Neutrophil (primary cell): ENCODE data around the gene YBEY.

ENCODE experiments used
- H3K27ac ChIP-seq: fragments of 200-600 bp; sonication (generic); 2 replicates; pipeline ENCODE4 v1.5.1; 2016; ENCODE audit warnings: mild to moderate bottlenecking, moderate library complexity
- H3K27me3 ChIP-seq: fragments of 200-600 bp; sonication (generic); 2 replicates; pipeline ENCODE4 v1.6.0; 2016; ENCODE audit warnings: mild to moderate bottlenecking
- H3K36me3 ChIP-seq: fragments of 200-600 bp; sonication (generic); 2 replicates; pipeline ENCODE4 v1.5.1; 2017
- H3K4me1 ChIP-seq, 2 experiments: fragments of 200-600 bp in 1 of 2; sonication (generic) in 1 of 2; 1 replicate in 1 of 2; 2 replicates in 1 of 2; pipeline versions ENCODE4 v1.5.1 to v1.6.1; 2013 to 2016; ENCODE audit warnings: low read depth in 1 of 2, low read length in 1 of 2, mild to moderate bottlenecking in 1 of 2, moderate library complexity in 1 of 2; ENCODE audit not compliant: control insufficient read depth in 1 of 2, insufficient read depth in 1 of 2
- H3K4me3 ChIP-seq, 2 experiments: fragments of 200-600 bp in 1 of 2; sonication (generic) in 1 of 2; 1 replicate in 1 of 2; 2 replicates in 1 of 2; pipeline ENCODE4 v1.5.1; 2013 to 2016; ENCODE audit warnings: low read depth in 1 of 2, low read length in 1 of 2, mild to moderate bottlenecking in 1 of 2, moderate library complexity in 1 of 2
- H3K9me3 ChIP-seq: fragments of 200-600 bp; sonication (generic); 2 replicates; pipeline ENCODE4 v1.5.1; 2016
- TF ChIP-seq, protein P1 (sequence below): fragments of 200-600 bp; sonication (generic); IDR thresholded peaks from 2 replicates; pipeline ENCODE4 v1.5.1; 2016; ENCODE audit warnings: antibody characterized with exemption

Gene YBEY

DNA sequence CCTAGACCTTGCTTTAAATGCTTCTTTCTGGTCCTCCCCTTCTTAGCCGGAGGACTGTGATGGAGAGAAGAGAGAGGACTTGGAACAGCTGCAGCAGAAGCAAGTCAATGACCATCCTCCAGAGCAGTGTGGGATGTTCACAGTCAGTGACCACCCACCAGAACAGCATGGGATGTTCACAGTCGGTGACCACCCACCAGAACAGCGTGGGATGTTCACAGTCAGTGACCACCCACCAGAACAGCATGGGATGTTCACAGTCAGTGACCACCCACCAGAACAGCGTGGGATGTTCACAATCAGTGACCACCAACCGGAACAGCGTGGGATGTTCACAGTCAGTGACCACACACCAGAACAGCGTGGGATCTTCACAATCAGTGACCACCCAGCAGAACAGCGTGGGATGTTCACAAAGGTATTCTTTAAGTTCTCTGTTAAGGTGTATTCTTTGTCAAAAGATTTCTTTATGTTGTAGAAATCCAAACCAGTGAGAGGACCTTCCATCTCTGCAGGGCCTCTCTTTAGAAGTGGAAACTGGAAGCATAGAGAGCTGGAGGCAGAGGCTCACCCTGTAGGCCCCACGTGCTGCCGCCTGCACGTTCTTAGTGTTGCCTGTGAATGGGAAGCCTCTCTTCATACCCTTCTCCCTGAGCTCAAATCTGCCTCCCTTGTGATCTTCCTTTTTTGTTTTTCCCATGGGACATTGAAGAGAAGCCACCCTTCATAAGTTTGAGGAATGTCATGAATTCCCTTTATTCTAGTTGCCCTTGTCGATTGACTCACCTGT is 48.4 kb downstream of the YBEY start:
- no peak overlapping the region for H3K27ac ChIP-seq
- H3K36me3 ChIP-seq: peaks cover 54% of the 10 kb centered on the region
- no peaks in the 10 kb centered on the region for H3K4me1 ChIP-seq
- TF ChIP-seq, protein P1, sequence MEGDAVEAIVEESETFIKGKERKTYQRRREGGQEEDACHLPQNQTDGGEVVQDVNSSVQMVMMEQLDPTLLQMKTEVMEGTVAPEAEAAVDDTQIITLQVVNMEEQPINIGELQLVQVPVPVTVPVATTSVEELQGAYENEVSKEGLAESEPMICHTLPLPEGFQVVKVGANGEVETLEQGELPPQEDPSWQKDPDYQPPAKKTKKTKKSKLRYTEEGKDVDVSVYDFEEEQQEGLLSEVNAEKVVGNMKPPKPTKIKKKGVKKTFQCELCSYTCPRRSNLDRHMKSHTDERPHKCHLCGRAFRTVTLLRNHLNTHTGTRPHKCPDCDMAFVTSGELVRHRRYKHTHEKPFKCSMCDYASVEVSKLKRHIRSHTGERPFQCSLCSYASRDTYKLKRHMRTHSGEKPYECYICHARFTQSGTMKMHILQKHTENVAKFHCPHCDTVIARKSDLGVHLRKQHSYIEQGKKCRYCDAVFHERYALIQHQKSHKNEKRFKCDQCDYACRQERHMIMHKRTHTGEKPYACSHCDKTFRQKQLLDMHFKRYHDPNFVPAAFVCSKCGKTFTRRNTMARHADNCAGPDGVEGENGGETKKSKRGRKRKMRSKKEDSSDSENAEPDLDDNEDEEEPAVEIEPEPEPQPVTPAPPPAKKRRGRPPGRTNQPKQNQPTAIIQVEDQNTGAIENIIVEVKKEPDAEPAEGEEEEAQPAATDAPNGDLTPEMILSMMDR: no peak
- no peak overlapping the region for H3K4me3 ChIP-seq
- H3K9me3 ChIP-seq: no peaks in the 10 kb centered on the region
- no peaks in the 10 kb centered on the region for H3K27me3 ChIP-seq

DNA sequence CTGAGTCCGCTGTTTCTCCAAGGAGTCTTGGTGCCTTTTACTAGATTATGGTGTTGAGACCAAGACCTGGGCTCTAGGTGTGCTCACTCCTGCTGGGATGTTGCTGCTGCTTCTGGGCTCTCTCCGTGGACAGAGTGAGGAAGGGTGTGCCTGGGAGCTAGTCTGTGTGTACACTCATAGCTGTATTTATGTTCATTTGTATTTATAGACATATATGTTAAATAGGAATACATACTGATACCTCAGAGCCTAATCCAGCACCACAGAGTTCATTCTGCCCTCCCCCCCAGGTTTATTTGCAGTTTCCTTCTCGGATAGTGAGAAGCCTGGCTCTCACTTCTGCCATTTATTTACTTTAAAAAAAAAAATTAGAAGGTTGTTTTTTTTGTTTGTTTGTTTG is 50.5 kb downstream of the YBEY start:
- TF ChIP-seq, protein P1: no peak
- Histone ChIP-seq H3K9me3 (no peaks in the 10 kb centered on the region), H3K27ac (no peak overlapping the region), H3K36me3 (peaks cover 58% of the 10 kb centered on the region), H3K4me3 (no peak overlapping the region), H3K27me3 (no peaks in the 10 kb centered on the region), H3K4me1 (no peaks in the 10 kb centered on the region)

DNA sequence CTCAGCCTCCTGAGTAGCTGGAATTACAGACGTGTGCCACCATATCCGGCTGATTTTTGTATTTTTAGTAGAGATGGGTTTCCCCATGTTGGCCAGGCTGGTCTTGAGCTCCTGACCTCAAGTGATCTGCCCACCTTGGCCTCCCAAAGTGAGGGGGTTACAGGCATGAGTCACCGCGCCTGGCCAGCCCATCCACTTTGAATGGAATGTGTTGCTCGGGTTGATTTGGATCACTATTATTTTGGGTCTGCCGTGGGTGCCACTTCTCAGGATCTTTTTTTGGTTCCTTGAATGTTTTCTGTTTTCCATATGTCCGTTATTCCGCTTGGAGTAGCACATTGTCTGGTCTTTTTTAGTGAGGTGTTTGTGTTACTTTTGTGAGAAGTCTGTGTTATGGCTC is 54.9 kb downstream of the YBEY start:
- H3K36me3 ChIP-seq: peaks cover 48% of the 10 kb centered on the region
- H3K4me1 ChIP-seq: no peaks in the 10 kb centered on the region
- TF ChIP-seq, protein P1: no peak

DNA sequence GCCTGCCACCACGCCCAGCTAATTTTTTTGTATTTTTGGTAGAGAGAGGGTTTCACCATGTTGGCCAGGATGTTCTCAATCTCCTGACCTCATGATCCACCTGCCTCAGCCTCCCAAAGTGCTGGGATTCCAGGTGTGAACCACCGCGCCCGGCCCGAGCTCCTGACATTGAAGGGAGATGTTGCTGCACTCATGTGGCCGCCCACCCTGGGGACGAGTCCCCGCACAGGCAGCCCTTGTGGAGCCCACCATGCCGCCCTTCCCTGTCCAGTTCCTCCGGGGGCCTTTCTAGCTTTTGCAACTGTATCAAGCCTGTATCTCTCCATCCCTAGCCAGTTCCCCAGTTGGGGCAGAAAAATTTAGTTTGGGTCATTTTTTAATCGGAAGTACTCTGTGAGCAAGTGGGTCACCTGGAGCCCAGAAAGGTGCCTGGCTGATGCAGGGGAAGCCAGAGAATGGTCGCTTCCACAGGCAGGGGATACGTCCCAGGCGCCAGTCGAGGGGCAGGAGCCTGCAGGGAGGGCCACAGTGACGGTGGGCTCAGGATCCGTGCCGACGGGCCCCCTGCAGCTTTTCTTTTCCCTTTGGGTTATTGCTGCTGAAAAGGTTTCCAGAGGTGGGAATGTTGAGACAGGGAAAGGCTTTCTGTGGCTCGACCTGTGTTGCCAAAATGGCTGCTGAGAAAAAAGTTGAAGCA is 58.2 kb downstream of the YBEY start:
- H3K9me3 ChIP-seq: no peaks in the 10 kb centered on the region
- peaks cover 48% of the 10 kb centered on the region for H3K36me3 ChIP-seq
- H3K4me1 ChIP-seq: no peaks in the 10 kb centered on the region
- no peaks in the 10 kb centered on the region for H3K27me3 ChIP-seq
- H3K27ac ChIP-seq: no peak overlapping the region
- TF ChIP-seq, protein P1: no peak
- H3K4me3 ChIP-seq: no peak overlapping the region

More for the DNA sequence above, 54.9 kb downstream of the YBEY start:
- no peaks in the 10 kb centered on the region for H3K9me3 ChIP-seq
- H3K27ac ChIP-seq: no peak overlapping the region
- H3K27me3 ChIP-seq: no peaks in the 10 kb centered on the region
- H3K4me3 ChIP-seq: no peak overlapping the region

DNA sequence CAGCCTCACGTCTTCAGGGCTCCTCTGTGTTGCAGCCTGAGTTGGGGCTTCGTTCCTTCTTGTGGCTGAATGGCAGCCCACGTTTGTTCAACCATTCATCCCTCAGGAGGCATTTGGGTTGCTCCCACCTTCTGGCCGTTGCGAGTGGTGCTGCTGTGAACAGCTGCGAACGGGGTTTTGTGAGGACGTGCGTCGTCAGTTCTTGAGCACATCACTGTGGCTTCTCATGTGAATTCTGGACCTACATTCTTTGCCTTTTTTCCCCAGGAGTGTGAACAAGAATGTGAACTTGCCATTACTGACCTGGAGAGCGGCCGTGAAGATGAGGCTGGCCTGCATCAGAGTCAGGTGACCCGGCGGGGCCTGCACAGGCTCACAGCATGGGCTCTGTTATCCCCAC is 59.7 kb downstream of the YBEY start:
- Histone ChIP-seq H3K27ac (no peak overlapping the region), H3K4me3 (no peak overlapping the region), H3K36me3 (peaks cover 55% of the 10 kb centered on the region), H3K27me3 (no peaks in the 10 kb centered on the region), H3K9me3 (no peaks in the 10 kb centered on the region), H3K4me1 (no peaks in the 10 kb centered on the region)
- TF ChIP-seq, protein P1: no peak
